GM19467 (cell line): ENCODE measurements around the gene SEPTIN14.
"Not testable (repeated sequence)": the region's sequence is repeated elsewhere in the genome, so short reads cannot be mapped to it uniquely, and the experiment has no call there.

ENCODE experiments used
- ATAC-seq: cut with Tn5 transposase; IDR thresholded peaks from one replicate; pipeline ENCODE4 v1.9.1; 2021; ENCODE audit warnings: mild to moderate bottlenecking, moderate library complexity; ENCODE audit not compliant: unreplicated experiment

SEPTIN14 gene

DNA sequence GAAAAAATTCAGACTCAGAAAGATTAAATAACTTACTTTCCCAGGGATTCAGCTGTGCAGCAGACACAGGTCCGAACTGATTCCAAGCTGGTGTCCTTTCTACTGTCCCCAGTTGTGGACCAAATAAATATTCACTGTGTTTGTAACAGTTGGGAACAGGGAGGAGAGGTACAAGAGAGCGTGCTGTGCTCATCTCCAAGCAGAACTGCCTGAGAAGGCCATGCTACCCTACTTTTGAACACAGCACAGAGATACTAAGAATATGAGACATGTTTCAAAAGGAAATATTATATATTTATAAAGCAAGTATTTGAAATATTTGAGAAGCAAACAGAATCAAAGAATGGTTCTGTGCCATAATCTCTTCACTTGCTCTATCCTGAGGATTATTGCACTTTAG is at the start of gene SEPTIN14:
SEPTIN14 (minus strand) TSS at position 101 of the 400 bp plus-strand sequence. CDS start 756 bp downstream, outside the sequence.
- not testable (repeated sequence) for ATAC-seq

DNA sequence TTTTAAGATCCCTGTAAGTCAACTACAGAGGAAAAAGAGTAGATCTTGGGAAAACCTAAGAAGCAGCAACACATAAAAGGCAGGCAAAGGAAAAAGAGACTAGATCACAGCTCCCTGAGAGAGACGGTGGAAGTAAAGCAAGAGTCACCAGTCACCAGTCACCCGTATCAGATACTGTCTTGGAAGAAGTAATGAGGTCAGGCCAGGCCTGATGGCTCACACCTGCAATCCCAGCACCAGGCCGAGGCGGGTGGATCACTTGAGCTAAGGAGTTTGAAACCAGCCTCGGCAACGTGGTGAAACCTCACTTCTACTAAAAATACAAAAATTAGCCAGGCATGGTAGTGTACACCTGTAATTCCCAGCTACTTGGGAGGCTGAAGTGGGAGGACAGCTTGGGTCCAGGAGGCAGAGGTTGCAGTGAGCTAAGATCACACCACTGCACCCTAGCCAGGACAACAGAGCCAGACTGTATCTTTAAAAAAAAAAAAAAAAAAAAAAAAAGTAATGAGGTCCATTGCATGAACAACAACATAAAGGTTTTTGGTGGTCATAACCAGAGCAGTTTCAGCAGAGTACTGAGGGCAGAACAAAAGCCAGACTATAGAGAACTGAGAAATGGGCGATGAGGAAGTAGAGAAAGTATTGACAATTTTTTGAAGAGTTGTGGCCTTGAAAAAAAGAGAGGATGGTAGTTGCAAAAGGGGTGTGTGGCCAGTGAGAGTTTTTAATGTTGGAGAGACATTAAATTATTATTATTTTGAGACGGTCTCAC is 41.6 kb upstream of the SEPTIN14 start:
- peak; percentile 70 for ATAC-seq

DNA sequence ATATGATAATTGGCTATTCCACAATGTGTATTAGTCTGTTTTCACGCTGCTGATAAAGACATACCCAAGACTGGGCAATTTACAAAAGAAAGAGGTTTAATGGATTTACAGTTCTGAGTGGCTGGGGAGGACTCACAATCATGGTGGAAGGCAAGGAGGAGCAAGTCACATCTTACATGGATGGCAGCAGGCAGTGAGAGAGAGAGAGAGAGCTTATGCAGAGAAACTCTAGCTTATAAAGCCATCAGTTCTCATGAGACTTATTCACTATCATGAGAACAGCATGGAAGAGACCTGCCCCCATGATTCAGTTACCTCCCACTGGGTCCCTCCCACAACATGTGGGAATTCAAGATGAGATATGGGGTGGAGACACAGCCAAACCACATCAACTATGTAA is 38.5 kb upstream of the SEPTIN14 start:
- ATAC-seq: not testable (repeated sequence)

DNA sequence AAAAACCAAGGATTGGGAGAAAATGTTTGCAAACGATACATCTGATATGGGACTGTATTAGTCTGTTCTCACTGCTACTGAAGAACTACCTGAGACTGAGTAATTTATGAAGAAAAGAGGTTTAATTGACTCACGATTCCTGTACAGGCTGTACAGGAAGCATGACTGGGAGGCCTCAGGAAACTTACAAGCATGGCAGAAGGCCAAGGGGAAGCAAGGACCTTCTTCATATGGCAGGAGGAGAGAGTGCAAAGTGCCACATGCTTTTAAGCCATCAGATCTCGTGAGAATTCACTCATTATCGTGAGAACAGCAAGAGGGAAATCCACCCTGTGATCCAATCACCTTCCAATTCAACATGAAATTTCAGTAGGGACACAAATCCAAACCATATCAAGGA is 35.7 kb upstream of the SEPTIN14 start:
- ATAC-seq: no peak

DNA sequence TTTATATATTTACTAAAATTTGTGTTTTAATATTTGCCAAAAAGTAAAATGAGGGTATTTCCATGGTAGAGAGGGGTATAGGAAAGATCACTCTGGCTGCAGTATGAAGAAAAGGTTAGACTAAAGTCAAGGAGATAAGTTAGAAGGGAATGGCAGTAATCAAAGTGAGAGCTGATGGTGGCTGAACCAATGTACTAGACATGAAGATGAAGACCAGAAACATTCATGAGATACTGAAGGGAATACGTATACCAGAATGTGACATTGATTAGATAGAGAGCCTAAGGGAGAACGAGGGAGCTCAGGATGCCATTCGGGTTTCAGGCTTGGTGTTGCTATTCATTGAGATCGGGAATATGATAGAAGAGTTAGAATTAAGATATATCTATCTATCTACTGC is 32.5 kb upstream of the SEPTIN14 start:
- ATAC-seq: no peak

DNA sequence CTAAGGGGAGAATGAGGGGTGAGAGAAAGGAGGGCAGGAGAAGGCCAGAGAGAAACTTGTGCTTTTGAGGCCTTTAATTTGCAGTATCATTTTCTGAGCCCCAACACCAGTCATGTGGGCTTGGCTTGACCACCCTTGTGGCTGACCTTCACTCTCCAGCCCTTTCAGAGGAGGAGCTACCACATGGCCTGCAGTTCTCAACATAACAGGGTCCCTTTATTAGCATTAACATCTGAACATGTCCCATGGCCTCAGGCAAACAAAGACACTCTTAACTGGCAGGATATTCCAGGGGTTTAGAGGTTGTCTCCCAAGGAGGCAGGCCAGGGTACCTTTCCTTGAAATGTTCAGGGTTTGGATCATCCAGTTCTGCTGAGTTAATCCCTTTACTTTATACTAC is 31.4 kb upstream of the SEPTIN14 start:
- no peak for ATAC-seq

DNA sequence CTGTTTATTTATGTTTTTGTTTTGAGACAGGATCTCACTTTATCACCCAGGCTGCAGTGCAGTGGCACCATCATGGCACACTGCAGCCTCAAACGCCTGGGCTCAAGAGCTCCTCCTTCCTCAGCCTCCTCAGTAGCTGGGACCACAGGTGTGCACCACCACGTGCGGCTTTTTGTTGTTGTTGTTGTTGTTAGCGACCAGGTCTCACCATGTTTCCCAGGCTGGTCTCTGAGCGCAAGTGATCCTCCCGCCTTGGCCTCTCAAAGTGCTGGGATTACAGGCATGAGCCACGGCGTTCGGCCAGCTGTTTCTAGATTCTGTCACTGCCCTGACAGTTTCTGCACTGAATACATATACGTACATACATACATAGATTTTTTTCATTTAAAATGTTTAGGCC is 25.8 kb upstream of the SEPTIN14 start:
- ATAC-seq: not testable (repeated sequence)

DNA sequence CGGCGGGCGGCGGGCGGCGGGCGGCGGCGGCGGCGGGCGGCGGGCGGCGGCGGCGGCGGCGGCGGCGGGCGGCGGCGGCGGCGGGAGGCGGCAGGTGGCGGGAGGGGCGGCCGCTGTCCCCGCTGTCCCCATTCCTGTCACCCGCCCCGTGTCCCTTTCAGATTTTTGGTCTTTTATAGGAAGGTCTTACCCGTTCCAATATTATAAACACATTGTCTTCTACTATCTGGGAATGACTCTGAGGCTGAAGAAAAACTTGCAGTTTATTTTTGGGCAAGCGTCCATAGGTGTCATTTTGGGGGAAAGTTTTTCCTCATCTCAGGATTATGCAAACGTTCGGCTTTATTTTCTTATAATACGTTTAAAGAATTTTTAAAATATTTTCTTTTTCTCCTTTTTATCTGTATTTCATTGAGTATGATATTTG is 25.3 kb upstream of the SEPTIN14 start:
- ATAC-seq: no peak

DNA sequence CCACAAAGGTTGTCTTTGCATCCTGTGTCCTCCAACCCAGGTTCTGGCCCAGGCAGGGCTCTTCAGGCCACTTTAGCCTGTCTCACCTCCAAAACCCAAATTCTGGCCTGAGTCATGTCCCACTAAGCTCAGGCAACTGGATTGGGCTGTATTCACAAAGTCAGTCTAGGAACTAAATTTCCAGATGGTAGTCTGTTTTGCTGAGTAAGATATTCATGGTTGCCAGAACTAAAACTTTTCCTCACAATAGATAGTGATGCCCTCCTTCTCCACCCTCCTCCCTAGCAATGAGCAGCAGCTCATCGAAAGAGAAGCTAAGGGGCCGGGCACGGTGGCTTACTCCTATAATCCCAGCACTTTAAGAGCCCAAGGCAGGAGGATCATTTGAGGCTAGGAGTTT is 21.8 kb upstream of the SEPTIN14 start:
- ATAC-seq: no peak

DNA sequence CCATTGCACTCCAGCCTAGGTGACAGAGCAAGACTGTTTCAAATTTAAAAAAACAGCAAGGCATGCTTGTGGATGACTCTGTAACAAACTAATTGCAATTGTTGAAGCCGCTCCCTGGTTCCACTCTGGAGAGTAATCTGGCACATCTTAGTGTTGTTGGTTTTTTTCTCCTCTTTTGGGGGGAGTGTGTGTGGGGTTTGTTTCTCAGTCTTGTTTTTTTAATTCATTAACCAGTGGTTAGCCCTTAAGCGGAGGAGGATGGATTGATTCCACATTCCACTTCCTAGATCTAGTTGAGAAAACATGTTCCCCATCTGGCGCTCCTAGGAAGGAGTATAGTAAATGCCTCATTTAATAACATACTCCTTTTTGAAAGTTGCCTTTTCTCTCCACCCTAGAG is 16.1 kb upstream of the SEPTIN14 start:
- ATAC-seq: no peak

DNA sequence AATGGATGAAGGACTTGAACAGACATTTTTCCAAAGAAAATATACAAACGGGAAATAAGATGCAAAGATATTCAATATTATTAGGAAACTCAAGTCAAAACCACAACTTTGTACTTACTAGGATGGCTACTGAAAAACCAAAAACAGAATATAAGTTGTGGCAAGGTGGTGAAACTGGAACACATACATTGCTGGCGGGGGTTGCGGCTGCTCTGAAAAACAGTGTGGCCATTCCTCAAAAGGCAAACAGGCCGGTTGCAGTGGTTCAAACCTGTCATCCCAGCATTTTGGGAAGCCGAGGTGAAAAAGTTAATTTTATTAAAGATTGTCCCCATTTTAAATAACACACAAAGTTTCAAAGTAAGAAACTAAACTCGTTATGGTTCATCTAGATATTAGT is 14.8 kb upstream of the SEPTIN14 start:
- no peak for ATAC-seq

DNA sequence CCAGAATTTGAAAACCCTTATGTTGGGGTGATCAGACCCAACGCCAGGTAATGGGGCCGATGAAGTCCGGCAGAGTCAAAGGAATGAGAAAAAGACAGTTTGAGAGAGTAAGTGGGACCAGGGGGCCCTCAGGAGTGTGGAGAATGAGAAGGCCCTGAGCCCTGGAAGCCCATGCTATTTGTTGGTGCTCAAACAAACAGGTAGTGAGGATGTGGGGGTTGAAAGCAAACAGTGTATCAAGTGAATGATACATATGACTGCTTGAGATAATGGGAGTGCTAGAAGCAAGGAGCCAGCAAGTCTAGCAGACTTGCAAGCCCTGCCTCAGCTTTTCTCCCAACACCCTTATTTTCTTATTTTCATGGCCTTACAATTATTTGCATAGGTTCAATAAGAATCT is 11.2 kb upstream of the SEPTIN14 start:
- no peak for ATAC-seq

DNA sequence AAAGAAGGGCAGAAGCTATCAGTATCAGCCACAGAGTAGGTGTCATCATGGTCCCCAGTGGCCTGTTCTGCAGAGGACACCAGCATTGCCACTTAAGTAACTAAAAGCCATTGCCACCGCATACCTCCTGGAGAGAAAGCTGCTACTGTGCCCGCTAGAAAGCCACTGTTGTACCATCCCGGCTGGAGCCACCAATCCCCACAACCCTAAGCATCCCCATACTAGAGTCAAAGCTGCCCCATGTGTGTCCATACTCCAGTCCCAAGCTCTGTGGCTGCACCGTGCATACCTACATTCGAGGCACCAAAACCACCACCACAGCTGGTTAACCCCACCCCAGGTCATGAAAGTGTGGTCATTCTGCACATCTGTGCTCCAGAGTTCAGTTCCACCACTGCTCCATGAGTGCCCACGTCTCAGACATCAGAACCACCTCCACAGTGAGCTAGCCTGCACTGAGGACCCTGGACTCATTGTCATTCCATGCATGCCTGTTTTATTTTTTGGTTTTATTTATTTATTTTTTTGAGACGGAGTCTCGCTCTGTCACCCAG is 9.5 kb upstream of the SEPTIN14 start:
- ATAC-seq: no peak

DNA sequence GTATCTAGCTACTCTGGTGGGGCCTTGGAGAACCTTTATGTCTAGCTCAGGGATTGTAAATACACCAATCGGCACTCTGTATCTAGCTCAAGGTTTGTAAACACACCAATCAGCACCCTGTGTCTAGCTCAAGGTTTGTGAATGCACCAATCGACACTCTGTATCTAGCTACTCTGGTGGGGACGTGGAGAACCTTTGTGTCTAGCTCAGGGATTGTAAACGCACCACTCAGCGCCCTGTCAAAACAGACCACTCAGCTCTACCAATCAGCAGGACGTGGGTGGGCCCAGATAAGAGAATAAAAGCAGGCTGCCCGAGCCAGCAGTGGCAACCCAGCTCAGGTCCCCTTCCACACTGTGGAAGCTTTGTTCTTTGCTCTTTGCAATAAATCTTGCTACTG is 6.4 kb upstream of the SEPTIN14 start:
- not testable (repeated sequence) for ATAC-seq

DNA sequence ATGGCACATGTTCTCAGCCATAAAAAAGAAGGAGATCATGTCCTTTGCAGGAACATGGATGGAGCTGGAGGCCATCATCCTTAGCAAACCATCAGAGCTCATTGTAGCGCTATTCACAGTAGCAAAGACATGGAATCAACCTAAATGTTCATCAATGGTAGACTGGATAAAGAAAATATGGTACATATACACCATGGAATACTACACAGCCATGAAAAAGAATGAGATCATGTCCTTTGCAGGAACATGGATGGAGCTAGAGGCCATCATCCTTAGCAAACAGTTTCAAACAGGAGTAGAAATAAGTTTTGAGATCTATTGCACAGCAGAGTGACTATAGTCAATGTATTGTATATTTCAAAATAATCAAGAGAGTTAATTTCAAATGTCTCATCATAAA is 17.4 kb downstream of the SEPTIN14 start:
- not testable (repeated sequence) for ATAC-seq

DNA sequence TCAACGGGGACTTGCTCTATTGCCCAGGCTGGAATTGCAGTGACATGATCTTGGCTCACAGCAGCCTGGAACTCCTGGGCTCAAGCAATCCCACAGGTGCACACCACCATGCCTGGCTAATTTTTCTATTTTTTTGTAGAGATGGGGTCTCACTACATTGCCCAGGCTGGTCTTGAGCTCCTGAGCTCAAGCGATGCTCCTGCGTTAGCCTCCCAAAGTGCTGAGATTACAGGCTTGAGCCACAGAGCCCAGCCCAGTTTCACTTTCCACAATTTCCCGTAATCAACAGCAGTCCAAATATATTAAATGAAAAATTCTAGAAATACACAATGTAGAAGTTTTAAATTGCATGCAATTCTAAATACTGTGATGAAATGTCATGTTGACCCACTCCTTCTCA is 24.0 kb downstream of the SEPTIN14 start:
- ATAC-seq: no peak

DNA sequence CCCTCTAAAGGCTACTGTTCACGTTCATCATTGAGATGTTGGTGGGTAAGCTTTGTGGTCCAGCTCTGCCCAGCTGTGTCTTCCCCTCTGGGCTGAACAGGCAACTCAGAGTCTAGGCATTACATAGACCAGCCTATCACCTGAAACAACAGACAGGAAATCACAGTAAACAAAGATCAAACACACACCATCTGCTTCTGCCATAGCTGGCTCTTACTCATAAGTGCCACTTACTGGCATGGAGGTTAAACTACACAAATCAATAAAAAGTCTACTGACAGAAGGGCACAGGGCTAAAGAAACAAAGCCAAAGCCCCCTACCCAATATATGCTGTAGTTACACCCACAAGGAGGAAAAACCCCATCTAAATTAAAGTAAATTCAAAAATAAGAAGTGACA is 35.0 kb downstream of the SEPTIN14 start:
- ATAC-seq: no peak

DNA sequence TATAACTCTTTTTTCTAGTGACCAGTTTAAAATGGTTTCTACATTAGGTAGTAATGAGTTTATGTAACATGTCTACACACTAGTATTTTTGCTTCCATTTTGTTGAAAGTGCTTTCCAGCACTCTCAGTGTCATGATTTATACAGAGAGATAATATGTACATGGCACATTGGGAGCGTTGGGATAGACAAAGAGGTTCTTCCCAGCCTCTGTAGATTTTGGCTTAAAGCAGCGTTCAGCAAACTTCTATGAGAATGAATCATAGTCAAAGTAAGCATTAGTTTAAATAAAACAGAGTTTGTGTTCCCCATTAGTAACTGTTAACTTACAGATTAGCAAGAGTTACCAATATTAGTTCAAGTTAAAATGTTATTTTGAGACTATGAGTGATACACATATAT is 43.9 kb downstream of the SEPTIN14 start:
- no peak for ATAC-seq

DNA sequence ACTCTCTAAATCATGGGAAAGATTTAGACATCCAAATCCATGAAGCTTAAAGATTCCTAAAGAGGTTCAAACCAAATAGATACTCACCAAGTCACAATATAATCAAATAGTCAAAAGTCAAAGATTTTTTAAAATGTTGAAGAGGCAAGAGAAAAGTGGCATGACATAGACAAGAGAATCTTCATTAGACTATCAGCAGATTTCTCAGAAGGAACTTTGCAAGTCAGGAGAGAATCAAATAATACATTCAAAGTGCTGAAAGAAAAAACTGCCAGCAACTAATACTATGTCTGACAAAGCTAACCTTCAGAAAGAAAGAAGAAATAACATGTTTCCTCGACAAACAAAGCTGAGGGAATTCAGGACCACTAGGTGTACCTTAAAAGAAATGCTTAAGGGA is 65.3 kb downstream of the SEPTIN14 start:
- ATAC-seq: not testable (repeated sequence)

DNA sequence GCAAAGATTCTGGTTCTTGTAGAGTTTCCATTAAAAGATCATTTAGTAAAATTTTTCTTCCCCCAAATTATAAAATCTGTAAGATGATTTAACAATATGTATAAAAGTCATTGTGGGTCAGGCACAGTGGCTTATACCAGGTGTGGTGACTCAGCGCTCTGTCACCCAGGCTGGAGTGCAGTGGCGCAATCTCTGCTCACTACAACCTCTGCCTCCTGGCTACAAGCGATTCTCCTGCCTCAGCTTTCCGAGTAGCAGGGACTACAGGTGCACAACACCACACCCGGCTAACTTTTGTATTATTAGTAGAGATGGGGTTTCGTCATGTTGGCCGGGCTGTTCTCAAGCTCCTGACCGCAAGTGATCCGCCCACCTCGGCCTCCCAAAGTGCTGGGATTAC is 68.0 kb downstream of the SEPTIN14 start:
- ATAC-seq: no peak

DNA sequence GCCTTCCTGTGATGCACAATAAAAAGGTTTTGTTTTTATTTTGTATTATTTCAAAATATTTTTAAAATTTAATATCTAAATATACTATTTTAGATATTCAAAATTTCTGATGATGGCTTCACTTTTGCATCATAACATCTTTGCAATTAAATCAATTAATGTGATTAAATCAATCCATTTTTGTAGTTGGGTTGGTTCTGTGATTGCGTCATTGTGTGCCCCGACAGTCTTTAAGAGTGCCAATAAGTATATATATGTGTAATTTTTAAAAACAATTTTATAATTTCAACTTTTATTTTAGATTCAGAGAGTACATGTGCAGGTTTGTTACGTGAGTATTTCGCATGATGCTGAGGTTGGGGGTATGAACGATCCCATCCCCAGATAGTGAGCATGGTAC is 70.5 kb downstream of the SEPTIN14 start:
- ATAC-seq: no peak

DNA sequence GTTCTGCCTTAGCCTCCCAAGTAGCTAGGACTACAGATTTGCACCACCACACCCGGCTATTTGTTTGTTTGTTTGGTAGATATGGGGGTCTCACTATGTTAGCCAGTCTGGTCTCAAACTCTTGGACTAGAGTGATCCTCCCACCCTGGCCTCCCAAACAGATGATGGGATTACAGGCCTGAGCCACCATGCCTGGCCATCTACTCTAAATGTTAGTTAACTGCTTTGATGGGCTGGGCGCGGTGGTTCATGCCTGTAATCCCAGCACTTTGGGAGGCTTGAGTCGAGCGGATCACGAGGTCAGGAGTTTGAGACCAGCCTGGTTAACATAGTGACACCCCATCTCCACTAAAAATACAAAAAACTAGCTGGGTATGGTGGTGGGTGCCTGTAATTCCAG is 74.8 kb downstream of the SEPTIN14 start:
- ATAC-seq: no peak

DNA sequence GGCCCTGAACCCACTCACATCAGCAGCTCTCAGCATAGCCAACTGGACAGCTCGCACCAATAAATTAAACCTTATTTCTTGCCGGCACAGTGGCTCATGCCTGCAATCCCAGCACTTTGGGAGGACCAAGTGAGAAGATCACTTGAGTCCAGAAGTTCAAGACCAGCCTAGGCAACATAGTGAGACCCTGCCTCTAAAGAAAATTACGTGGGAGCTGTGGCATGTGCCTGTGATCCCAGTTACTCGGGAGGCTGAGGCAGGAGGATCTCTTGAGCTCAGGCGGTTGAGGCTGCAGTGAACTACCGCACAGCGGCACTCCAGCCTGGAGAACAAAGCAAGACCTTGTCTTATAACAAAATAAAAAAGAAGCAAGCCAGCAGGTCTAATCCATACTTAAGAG is 75.7 kb downstream of the SEPTIN14 start:
- ATAC-seq: no peak
